HG03103 (cell line): Measurements from ENCODE around the gene DAPK1.
"Not testable (repeated sequence)": the region's sequence is repeated elsewhere in the genome, so short reads cannot be mapped to it uniquely, and the experiment has no call there.

ENCODE experiments used
- ATAC-seq: cut with Tn5 transposase; IDR thresholded peaks from one replicate; pipeline ENCODE4 v1.9.1; 2021; ENCODE audit warnings: low read depth; ENCODE audit not compliant: unreplicated experiment

DAPK1 gene

GRCh38 chr9:87540444-87541105 lies 42.9 kb downstream of the DAPK1 start:
- ATAC-seq = no peak

GRCh38 chr9:87541663-87542062 lies 44.0 kb downstream of the DAPK1 start:
- no peak for ATAC-seq

DNA sequence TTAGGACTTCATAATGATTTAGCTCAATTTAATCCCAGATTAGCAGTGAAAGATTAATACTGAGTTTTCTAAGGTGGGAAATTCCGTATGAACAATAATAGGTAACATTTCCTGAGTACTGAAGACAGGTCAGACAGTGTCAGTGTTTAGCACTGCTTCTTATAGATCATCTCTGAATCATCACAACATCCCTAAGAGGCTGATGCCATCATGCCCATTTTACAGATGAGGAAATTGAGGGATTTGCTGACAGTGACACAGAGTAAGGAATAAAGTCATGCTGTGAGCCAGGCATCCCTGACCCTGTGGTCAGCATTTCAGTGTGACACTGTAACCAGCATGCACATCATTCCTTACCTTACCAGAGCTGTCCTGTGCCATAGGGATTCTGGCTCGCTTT lies 44.5 kb downstream of the DAPK1 start:
- no peak for ATAC-seq

- no peak for ATAC-seq
Measured at GRCh38 chr9:87543251-87543650, 45.6 kb downstream of the DAPK1 start.

GRCh38 chr9:87545858-87546257 lies 48.2 kb downstream of the DAPK1 start:
- ATAC-seq = no peak

DNA sequence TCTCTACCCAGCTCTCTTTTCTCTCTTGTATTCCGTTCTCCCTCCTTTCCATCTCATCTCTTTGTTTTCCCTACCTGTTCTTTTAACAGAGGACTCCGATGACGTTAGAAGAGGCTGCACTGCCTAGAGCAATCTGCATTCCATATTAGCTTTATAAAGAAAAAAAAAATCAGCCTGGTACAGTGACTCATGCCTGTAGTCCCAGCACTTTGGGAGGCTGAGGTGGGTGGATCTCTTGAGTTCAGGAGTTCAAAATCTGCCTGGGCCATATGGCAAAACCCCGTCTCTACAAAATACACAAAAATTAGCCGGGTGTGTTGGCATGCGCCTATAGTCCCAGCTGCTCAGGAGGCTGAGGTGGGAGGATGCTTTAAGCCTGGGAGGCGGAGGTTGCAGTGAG lies 49.0 kb downstream of the DAPK1 start:
- ATAC-seq = no peak

DNA sequence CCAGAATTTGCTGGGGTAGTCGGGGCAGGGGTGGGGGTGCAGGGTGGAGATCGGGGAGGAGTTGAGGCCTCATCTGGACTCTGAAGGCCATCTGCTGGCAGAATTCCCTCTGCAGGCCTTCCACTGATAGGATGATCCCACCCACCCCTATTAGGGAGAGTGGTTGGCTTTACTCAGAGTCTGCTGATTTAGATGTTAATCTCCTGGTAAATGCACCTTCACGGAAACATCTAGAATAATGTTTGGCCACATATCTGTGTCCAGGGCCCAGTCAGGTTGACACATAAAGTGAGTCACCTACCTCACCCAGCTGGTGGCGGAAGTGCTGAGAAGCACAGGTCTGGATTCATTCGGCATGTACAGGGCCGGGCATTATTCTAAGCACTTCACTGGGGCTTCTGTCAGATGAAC lies 50.0 kb downstream of the DAPK1 start:
- ATAC-seq = no peak

GRCh38 chr9:87548159-87548558 lies 50.5 kb downstream of the DAPK1 start:
- no peak for ATAC-seq

DNA sequence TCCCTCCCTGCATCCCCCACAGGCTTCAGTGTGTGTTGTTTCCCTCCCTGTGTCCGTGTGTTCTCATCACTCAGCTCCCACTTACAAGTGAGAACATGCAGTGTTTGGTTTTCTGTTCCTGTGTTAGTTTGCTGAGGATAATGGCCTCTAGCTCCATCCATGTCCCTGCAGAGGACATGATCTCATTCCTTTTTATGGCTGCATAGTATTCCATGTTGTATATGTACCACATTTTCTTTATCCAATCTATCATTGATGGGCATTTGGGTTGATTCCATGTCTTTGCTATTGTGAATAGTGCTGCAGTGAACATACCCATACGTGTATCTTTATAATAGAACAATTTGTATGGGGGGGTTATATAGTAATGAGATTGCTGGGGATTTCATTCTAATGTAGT lies 51.4 kb downstream of the DAPK1 start:
- ATAC-seq = not testable (repeated sequence)

GRCh38 chr9:87549791-87550190 lies 52.1 kb downstream of the DAPK1 start:
- ATAC-seq = no peak

GRCh38 chr9:87550253-87550954 lies 52.7 kb downstream of the DAPK1 start:
- ATAC-seq = no peak

DNA sequence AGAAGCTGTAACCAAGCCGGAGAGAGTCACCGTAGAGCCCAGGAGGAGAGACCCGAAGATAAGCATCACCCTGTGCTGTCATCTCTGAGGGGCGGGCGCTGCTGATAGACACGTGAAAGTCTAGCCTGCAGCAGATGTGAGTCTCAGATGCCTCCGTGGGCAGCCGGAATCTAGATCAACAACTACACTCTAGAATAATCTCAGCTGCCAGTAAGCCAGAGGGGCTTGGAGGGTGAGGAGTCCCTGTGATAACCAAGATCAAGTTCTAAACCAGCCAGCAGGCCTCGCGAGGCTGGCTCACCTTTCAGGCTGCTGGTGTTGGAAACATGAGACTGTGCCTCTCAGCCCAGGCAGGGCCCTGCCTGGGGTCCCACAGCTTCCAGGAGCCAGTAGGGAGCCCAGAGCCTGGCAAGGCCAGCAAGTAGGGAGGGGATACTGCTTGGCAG lies 54.1 kb downstream of the DAPK1 start:
- ATAC-seq = no peak

GRCh38 chr9:87554171-87554910 lies 56.7 kb downstream of the DAPK1 start:
- no peak for ATAC-seq

GRCh38 chr9:87554976-87555375 lies 57.3 kb downstream of the DAPK1 start:
- ATAC-seq = no peak

- ATAC-seq = no peak
Measured at GRCh38 chr9:87556039-87556438, 58.4 kb downstream of the DAPK1 start.

DNA sequence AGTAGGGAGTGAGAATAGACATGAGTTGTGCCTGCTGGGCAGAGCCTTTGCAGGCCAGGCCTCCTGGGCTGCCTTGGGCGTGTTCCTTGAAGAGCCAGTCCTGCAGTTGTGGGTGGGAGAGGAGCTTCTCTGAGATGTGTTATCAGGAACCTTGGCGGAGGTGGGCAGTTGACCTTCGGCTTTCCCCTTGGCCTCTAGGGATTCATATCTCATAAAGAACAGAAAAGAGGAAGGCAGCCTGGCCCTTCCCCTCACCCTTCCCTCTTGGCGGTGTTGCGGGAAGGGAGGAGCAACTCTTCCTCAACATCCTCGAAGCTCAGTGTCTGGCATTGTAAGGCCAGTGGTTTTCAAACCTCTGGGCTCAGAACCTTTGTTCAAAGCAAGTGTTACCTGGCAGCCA lies 59.2 kb downstream of the DAPK1 start:
- no peak for ATAC-seq

DNA sequence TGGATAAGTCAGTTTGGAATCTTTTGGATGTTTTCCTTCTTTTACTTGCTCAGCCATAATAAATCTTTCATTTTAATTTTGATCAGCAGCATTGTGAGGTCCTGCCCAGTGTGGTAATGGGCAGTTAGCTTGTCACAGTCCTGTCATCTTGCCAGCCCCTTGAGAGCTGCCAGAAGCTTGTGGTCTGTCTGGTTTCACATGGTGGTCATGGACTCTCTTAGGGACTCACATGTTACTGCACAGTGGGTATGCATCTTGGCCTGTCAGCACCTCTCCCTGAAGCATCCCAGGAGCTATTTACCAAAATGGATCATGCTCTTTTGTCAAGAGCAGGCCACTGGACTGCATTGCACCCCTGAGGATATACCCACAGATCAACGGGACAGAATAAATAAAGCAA lies 60.3 kb downstream of the DAPK1 start:
- no peak for ATAC-seq

DNA sequence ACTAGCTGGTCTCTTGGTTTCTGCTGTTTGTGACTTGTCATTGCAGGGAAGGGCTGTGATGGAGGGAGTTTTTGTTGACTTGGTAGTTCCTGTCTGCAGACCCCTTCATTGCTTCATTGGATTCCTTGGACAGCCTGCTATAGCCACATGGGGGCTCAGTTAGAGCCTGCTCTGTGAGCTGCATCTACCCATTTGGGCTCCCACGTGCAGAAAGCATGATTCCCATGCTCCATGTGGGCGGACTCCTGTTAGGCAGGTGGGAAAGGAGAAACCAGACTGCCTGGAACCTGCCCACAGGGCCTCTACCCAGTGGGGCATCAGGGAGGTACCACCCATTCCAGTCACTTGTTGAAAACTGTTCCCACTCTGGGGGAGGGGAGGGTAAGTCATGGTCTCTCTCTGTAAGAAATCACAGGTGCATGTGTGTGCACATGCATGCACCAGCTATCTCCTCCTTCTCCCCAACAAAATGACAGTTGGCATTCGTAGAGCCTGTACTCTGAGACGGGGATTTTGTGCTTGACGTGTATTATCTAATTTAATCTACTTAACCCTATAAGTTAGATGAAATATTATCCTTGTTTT lies 61.0 kb downstream of the DAPK1 start:
- no peak for ATAC-seq

DNA sequence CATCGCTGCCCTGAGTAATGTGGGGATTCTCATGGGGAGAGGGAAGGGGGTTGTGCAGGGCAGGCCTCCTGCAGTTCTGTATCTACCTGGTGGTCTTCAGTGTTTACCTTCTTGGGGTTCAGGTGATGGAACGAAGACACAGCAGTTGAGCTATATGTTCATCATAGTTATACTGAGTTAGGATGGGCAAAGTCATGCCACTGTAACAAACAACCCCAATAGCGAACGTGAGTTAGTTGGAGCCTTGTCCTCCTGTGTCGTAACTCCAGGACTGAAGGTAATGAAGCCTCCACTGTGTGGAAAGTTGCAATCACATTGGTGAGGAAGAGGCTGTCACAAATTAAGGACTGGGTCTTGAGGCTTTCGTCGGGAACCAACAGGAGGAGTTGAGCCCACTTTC lies 64.4 kb downstream of the DAPK1 start:
- ATAC-seq = no peak

GRCh38 chr9:87562530-87563170 lies 65.0 kb downstream of the DAPK1 start:
- no peak for ATAC-seq

DNA sequence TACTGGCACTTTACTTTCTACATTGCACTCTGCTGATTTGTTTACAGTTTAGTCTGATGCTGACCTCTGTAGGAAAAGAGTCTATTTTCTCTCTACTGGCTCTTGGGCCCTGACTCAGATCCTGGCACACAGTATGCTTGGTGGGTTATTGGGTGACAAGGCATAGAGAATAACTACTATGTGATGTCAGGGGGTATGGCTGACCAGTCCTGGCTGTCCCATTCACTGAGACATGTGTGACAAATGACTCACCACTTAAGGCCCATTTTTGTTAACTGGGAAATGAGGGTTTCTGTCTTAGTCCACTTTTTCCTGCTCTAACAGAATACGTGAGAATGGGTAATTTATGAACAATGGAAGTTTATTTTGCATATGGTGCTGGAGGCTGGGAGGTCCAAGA lies 66.4 kb downstream of the DAPK1 start:
- ATAC-seq = no peak
